Stimulated activated CD4-positive, alpha-beta T cell treated with anti-CD3 and anti-CD28 coated beads, Interleukin-12 subunit alpha, Interleukin-12 subunit beta, amount 100 ng/mL, for 4 hours (primary cell): ENCODE data around the gene TCTN2.

Experiments used
- DNase-seq: peaks from one replicate; pipeline ENCODE4 v3.0.0-alpha.2; 2020

Gene TCTN2

DNA sequence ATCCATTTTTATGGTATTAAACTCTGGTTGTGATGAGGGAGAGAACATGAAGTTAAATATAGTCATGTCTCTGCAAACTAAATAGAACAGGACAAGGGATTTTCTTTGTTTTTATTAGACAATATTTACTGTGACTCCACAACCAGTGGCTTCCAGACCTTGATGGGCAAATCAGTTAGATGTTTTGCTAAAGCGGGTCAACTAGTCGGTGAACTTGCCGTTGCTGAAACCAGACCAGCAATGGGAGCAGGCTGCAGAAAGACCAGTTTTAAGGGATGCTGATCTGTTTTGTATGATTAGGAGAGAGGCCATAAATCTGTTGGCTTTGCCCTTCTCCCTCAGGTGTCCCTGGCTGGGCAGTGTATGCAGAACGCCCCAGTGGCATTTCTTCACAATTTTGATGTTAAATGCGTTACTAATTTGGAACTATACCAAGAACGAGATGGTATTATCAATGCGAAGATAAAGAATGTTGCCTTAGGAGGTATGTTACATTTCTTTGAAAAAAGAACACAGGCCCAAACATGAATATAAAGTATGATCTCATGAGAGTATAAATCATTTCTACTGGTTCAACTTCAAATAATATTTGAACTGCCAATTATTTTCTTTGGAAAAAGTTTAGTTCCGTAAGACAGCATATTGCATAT lies 19.4 kb downstream of the TCTN2 start:
- DNase-seq = no peak

- DNase-seq = no peak
Measured at GRCh38 chr12:123696207-123696606, 25.3 kb downstream of the TCTN2 start.

DNA sequence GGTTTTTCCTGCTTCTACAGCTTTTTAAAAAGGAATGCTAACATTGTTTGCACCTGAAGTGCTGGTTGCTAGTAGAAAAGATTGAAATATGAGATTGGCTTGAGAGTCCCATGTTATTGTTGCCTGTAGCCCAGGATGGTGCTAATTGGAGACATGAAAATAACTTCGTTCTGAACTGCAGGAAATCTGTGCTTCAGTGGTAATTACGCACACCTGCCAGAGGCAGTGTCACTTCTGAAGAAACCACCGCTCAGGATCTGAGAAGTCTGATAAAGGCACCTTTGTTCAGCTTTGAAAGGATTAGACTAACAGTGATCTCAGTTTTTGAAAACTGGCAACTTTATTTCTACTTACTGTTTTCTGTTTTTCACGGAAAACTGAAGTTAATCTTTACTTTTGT lies 25.7 kb downstream of the TCTN2 start:
- DNase-seq = no peak

- no peak for DNase-seq
Measured at GRCh38 chr12:123705935-123706334, 35.0 kb downstream of the TCTN2 start.

- DNase-seq = no peak
Measured at GRCh38 chr12:123707466-123707865, 36.6 kb downstream of the TCTN2 start.

DNA sequence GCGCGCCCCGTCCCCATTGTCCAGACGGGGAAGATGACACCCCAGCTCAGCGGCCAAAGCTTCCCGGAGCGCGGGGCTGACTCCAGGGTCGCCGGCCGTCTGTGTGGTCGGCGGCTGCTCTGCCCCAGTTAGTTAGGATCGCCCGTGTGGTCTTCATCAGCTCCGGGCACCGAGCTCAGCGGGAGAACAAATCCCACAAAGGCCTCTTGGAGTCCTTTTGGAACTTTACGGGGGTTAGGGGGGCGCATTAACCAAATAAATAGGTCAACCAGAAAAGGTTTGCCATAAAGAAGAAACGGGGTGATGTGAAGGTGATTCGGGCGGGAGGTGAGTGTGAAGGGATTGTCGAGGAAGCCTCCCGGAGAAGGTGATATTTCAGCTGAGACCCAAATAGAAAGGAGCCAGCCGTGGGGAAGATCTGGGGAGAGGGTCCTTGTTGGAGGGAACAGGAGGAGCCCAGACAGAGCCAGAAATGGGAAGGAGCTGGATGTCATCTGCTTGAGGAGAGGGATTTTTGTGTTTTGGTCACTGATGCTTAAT lies 41.9 kb downstream of the TCTN2 start:
- no peak for DNase-seq

DNA sequence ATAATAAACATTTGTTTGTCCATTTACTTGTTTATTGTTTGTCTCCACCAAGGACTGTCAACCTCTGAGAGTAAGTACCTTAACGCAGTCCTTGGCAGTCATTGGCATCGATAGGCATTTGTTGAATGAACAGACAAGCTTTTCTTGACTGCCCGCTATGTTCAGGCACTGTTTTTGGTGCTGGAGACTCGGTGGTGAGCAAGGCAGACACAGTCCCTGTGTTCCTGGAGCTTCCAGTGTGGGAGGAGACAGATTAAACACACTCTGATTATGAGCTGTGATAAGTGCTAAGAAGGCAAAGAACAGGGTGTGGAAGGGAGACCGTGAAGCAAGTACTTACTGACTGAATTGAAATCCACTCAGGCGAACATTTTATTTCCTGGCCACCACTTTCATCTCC lies 42.5 kb downstream of the TCTN2 start:
- DNase-seq = no peak

DNA sequence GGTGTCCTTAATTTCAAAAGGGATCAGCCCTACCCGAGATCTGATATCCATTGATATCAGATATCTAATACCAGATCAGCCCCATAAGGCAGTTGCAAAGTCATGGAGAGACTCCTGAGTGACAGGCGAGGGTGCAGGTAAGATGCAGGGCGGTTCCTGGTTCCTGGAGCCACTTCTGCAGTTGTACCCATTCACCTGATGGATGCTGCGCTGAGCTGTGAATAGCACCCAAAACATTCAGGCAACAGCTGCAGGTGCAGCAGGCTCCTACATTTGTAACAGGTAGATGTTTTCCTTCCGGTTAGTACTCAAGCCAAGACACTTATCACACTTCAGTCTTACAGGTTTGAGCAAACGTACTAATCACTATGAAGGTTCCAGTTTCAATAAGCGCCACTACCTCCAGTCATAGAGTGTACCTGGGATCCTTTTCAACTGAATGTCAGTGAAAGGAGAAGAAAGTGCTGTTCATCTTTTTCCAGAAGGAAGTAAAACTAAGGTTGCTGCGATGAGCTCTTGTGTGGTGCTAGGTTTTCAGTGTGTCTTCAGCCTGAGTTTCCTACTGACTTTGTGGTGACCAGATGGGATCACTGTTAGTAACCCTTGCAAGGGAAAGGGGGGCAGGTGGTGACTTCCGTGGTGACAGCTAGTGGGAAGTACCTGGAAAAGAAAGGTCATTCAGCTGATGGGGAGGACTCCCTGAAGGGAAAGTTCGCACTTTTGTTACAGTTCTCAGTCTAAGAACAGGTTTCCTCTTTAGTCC lies 43.1 kb downstream of the TCTN2 start:
- no peak for DNase-seq

GRCh38 chr12:123715195-123715594 lies 44.3 kb downstream of the TCTN2 start:
- DNase-seq = no peak

DNA sequence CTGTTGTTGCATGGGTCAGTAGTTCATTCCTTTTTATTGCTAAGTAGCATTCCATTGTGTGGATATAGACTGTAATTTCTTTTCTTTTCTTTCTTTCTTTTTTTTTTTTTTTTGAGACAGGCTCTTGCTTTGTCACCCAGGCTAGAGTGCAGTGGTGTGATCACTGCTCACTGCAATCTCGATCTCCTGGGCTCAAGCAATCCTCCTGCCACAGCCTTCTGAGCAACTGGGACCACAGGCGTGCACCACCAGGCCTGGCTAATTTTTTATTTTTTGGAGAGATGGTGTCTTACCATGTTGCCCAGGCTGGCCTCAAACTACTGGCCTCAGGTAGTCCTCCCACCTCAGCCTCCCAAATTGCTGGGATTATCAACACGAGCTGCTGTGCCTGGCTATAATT lies 46.4 kb downstream of the TCTN2 start:
- DNase-seq = no peak

DNA sequence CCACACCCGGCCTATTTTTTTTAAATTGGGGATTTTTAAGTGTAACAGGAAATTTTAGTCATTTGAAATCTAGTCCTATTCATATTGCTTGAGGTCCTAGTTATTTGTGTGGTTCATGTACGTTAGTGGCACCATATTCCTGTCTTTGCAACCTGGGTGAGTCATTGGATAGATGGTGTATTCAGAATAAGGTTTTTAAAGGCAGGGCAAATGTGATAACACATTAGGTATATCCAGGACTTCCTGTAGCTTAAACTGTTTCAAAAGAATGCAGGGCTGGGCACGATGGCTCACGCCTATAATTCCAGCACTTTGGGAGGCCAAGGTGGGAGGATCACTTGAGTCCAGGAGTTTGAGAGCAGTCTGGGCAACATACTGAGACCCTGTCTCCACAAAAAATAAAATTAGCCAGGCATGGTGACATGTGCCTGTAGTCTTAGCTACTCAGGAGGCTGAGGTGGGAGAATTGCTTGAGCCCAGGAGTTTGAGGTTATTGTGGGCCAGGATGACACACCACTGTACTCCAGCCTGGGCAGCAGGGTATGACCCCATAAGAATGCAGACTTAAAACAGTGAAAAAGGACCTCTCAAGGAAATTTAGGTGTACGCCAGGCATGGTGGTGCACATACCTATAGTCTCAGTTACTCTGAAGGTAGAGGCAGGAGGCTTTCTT lies 49.4 kb downstream of the TCTN2 start:
- no peak for DNase-seq

DNA sequence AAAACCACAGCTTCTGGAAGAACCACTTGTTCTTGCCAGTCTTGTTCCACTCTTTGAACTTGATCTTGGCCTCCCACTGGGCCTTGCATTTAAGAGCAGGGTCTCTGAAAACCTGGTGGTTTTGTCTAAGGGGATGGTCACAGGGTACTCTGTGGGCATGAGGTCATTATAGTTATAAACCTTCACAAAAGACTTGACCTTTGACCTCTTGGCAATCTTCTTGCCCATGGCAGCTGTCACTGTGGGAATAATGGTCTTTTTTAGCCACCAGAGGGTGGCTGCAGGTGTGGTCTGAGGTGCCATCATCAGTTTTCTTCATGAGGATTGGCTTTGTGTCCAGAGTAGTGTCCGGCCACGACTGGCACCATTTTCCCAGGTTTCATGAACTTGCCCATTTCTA lies 50.3 kb downstream of the TCTN2 start:
- DNase-seq = no peak

DNA sequence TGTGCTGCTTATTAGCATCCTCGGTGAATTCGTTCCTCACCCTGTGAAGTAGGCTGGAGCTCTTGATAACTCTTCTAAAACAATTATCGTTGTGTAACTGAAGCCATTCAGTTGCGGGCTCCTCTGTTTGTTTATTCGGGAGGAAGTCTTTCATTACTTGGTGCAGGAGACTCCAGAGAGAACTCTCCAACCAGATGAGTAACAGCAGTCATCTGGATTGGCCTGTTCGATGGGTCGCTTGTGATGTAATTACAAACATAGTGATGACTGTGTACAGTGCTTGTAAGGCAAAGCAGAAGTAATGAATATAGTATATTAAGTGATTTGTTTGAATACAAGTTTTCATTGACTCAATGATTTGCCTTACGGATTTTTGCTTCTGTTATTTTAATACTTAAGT lies 52.1 kb downstream of the TCTN2 start:
- no peak for DNase-seq

DNA sequence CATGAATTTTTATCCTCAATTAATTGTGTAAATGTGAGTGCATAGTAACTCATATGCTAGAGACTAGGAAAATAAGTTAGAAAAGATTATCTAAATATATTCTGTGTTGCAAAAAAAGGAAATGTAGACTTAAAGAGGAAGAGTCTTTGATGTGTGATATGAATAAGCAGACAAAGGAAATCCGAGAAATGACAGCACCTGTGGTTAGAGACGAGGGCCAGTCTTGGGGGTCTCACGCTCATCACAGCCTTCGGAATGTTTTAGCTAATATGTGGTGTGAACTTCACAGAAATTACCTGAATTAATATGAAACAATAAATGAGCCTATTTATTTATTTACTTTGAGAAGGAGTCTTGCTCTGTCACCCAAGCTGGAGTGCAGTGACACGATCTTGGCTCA lies 52.9 kb downstream of the TCTN2 start:
- no peak for DNase-seq

DNA sequence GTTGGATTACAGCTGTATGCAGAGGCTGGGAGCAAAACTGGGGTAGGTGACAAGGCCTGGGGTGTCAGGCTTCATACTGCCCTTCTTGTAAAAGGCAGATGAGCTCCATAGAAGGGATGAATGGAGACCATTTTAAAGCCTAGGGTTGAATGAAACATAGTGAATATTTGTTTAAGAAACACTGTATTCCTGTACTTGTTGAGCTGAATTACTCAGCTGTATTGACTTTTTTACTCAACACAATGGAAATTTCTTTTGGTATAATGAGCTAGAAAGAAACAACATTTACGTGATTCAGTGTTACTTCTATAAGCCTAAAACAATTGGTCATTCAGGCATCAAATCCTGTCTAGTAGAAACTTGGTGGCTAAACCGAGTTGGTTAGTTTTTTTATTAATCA lies 55.3 kb downstream of the TCTN2 start:
- DNase-seq = no peak

GRCh38 chr12:123726962-123727361 lies 56.0 kb downstream of the TCTN2 start:
- DNase-seq = no peak

DNA sequence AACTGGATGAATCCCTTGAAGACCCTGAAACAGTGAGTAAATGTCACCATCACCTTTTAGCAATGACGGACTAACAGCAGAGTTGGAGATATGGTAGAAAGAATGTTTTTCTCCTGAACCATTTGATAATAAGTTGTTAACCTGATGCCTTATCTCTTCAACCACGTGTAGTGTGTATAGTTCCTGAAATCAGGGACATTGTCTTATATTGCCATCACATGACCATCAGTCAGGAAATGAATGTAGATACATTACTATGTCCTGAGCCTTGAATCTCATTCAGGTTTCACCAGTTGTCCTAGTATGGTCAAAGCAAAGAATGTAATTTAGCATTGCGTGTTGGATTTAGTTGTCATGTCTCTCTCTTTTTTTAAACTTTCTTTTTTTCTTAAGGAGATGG lies 57.0 kb downstream of the TCTN2 start:
- DNase-seq = no peak

- no peak for DNase-seq
Measured at GRCh38 chr12:123731596-123731995, 60.7 kb downstream of the TCTN2 start.

DNA sequence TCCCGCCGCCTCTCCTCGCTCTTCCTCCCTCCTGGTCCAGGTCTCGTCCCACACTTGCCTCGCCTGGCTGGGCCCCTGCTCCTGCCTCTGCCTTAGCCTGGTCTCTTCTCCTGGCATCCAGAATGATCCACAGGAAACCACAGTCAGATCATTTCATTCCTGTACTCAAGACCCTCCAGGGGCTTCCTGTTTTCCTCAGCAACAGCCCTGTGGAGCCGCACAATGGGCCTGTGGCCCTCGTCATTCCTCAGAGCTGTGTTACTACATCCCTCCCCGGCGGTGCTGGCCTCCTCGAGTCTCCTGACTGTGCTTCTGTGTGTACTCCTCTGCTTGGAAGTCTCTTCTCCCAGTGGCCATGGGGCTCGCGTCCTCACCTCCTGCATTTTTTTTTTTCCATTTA lies 61.3 kb downstream of the TCTN2 start:
- no peak for DNase-seq

DNA sequence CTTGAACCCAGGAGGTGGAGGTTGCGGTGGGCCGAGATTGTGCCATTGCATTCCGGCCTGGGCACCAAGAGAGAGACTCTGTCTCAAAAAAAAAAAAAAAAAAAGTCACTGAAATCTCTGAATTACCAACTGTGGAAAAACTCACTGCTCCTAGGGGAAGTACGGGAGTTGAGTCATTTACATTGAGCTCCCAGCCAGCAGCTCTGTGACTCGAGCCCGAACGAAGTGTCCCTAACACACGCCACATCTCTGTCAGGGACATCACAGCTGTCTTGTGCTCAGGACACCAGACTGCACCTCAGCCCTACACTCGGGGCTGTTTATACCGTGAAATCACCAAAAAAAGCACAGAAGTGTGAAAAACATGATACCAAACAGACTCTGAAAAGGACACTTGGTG lies 62.3 kb downstream of the TCTN2 start:
- no peak for DNase-seq

- no peak for DNase-seq
Measured at GRCh38 chr12:123734268-123734667, 63.4 kb downstream of the TCTN2 start.

GRCh38 chr12:123741937-123742572 lies 71.1 kb downstream of the TCTN2 start:
- DNase-seq = no peak

- no peak for DNase-seq
Measured at GRCh38 chr12:123743002-123743401, 72.1 kb downstream of the TCTN2 start.

DNA sequence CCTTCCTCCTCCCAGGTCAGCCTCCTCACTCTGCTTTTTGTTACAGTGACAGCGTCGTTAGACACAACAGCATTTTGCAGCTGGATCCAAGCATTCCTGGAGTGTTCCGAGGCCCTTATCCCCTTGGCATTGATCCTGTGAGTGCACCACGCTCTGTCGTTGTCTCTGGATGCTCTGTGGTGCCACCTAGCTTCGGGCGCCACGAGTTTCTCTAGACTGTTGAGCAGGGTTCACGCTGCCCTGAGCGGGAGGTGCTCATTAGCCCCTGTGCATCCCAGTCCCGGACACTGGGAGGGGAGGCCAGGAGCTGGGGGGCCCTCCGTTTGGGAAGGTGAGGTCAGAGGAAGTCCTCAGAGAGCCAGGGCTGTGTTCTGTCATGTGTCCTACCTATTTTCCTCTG lies 73.9 kb downstream of the TCTN2 start:
- no peak for DNase-seq
